SH-SY5Y (cell line): Measurements from ENCODE around the gene CTNND2.

Experiments used
- GATA2 ChIP-seq: IDR thresholded peaks from 2 replicates; pipeline ENCODE4 v1.6.1; 2011; ENCODE audit warnings: mild to moderate bottlenecking, low read depth, low read length
- GATA3 ChIP-seq: IDR thresholded peaks from 2 replicates; pipeline ENCODE4 v1.6.1; 2011; ENCODE audit warnings: low read depth, mild to moderate bottlenecking, low read length, moderate library complexity

DNA sequence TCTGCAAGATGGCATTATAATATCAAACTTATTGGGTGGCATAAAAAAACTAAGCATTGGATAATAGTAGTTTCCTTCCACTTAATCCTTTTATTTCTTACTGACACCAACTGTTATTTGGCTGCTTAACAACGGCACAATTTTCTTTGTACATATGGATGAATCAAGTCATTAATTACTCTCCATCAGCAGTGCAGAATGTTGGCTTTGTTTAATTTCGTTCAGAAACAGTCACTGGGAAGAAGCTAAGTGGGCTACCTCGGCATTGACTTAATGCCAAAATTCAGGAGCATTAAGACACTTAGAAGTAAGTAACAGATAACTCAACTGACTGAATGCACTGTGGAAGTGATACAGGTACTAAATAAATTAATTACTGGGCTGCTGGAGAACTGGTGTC, 460.4 kb downstream of the CTNND2 start:
- TF ChIP-seq GATA3 = no peak
- no peak for TF ChIP-seq GATA2
